Natural killer cell (primary cell): Measurements from ENCODE around the gene CHPF2. TPM values are rescaled to one million over a fixed set of nuclear protein-coding genes. Genes with fewer than 3 reads are reported as not detected.

Experiments used
- ATAC-seq, 3 donors: fragments of 150-1000 bp in 2 of 3; fragments of 200-7000 bp in 1 of 3; cut with Tn5 transposase; 1 replicate in 1 of 3; 2 replicates in 2 of 3; pipeline ENCODE4 v1.10.0; 2021; ENCODE audit warnings: mild to moderate bottlenecking in 2 of 3, moderate library complexity in 2 of 3
- DNase-seq, 2 donors: peaks; one replicate each; pipeline versions ENCODE4 v3.0.0 to v3.0.0-alpha.2; 2013 to 2021; ENCODE audit warnings: mixed read lengths in 1 of 2
- H3K27ac ChIP-seq: one replicate; pipeline ENCODE4 v1.5.1; 2013; ENCODE audit warnings: mild to moderate bottlenecking, low read length
- H3K27me3 ChIP-seq: one replicate; pipeline ENCODE4 v1.6.1; 2013; ENCODE audit warnings: low read length; ENCODE audit not compliant: control insufficient read depth, insufficient read depth
- H3K36me3 ChIP-seq: one replicate; pipeline ENCODE4 v1.6.1; 2013; ENCODE audit warnings: low read length; ENCODE audit not compliant: control insufficient read depth, insufficient read depth
- H3K4me1 ChIP-seq: one replicate; pipeline ENCODE4 v1.6.1; 2013; ENCODE audit warnings: low read length; ENCODE audit not compliant: control insufficient read depth, insufficient read depth
- H3K4me3 ChIP-seq: one replicate; pipeline ENCODE4 v1.5.1; 2013; ENCODE audit warnings: low read length
- H3K9me3 ChIP-seq: one replicate; pipeline ENCODE4 v1.6.1; 2013; ENCODE audit warnings: low read length; ENCODE audit not compliant: control insufficient read depth, insufficient read depth
- H3K27ac Mint-ChIP-seq, 2 donors: one replicate each; pipeline ENCODE4 v1.8.0; 2022; ENCODE audit warnings: mild to moderate bottlenecking in 2 of 2, mixed read lengths in 2 of 2, moderate library complexity in 1 of 2
- H3K27me3 Mint-ChIP-seq, 2 donors: one replicate each; pipeline ENCODE4 v1.8.0; 2022; ENCODE audit warnings: low read depth in 2 of 2, mixed read lengths in 2 of 2
- H3K36me3 Mint-ChIP-seq: one replicate; pipeline ENCODE4 v1.8.0; 2022; ENCODE audit warnings: mixed read lengths
- H3K4me1 Mint-ChIP-seq, 2 donors: one replicate each; pipeline ENCODE4 v1.8.0; 2022; ENCODE audit warnings: mixed read lengths in 2 of 2
- H3K4me3 Mint-ChIP-seq: one replicate; pipeline ENCODE4 v1.8.0; 2022; ENCODE audit warnings: mild to moderate bottlenecking, moderate library complexity, mixed read lengths
- H3K9me3 Mint-ChIP-seq, 2 donors: one replicate each; pipeline ENCODE4 v1.8.0; 2022; ENCODE audit warnings: mixed read lengths in 2 of 2
- CTCF ChIP-seq: fragments of 200-600 bp; IDR thresholded peaks from one replicate; pipeline ENCODE4 v1.8.0; 2022; ENCODE audit warnings: antibody characterized with exemption
- WGBS: methylation state at CpG from one replicate; pipeline ENCODE4 v1.1.7; 2013; ENCODE audit warnings: missing lambda C conversion rate; ENCODE audit not compliant: insufficient coverage; 5-methylcytosine and 5-hydroxymethylcytosine counted together
- intact Hi-C: fragments of 100-400 bp; cut with micrococcal nuclease; formaldehyde crosslinking; loops from one replicate; pipeline ENCODE4 v1.14.2; 2022
- total RNA-seq, 4 donors: library from RNA; stranded (reverse); fragments of 120-200 nt in 1 of 4; gene quantifications; one replicate each; pipeline versions ENCODE4 v1.2.3 to v1.2.4, GENCODE V29; 2013 to 2022

Gene CHPF2
- total RNA-seq, 3 donors from 2014 or later (not counting 1 experiment from before 2014, with no cell fraction given) = 47.0 to 51.6 (median 48.6) TPM

DNA sequence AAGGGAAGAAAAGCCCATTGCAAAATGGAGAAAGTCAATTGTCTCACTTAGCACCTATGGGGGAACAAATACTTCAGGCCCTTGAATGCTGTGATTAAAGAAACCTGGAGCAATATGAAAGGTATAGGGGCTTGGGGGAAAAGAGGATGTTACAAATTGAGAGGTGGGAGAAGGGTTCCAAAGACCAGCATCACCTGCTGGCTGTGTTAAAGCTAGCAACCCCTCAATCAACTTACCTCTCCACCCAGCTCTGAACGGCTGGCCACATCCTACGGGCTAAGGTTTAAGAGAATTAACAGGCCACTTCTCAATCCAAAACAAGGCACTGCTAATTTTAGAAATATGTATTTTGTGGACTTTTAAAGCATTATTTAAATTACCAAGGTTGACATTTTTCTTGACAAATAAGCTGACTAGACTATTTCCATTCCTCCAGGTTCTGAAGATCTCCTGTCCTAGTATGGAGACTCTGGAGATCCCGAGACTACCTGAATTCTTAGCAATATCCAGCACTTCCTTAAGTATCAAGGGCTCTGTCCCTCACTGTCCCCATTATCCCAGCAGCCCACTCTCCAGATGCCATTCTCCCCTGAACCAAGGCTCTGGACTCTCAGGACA is 21.0 kb upstream of the CHPF2 start:
- ATAC-seq = no peak

DNA sequence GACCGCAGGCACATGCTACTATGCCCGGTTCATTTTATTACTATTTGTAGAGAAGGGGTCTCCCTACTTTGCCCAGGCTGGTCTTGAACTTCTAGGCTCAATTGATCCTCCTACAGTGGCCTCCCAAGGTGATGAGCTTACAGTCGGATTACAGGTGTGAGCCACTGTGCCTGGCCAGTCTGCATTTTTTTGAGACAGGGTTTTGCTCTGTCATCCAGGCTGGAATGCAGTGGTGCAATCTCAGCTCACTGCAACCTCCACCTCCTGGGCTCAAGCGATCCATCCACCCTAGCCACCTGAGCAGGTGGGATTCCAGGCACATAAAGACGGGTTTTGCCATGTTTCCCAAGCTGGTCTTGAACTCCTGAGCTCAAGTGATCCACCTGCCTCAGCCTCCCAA is 19.7 kb upstream of the CHPF2 start:
- no peak overlapping the region for H3K4me3 ChIP-seq
- H3K4me3 Mint-ChIP-seq = no peak overlapping the region
- no peak for TF ChIP-seq CTCF
- no peak for DNase-seq
- no peaks in the 10 kb centered on the region for H3K27me3 ChIP-seq
- no peak for ATAC-seq
- H3K27ac ChIP-seq = no peak overlapping the region
- WGBS = 92% methylated on average over 5 of the region's 5 CpGs
- no peaks in the 10 kb centered on the region for H3K36me3 Mint-ChIP-seq
- H3K27me3 Mint-ChIP-seq = no peaks in the 10 kb centered on the region
- no peaks in the 10 kb centered on the region for H3K9me3 ChIP-seq
- peaks cover 6% of the 10 kb centered on the region for H3K4me1 ChIP-seq
- H3K4me1 Mint-ChIP-seq = peaks cover 4% of the 10 kb centered on the region in 2 donors
- H3K27ac Mint-ChIP-seq = no peak overlapping the region
- intact Hi-C loops = no loop called here
- no peaks in the 10 kb centered on the region for H3K9me3 Mint-ChIP-seq
- peaks cover 42% of the 10 kb centered on the region for H3K36me3 ChIP-seq

More for the DNA sequence above, 21.0 kb upstream of the CHPF2 start:
- Histone ChIP-seq H3K9me3 (no peaks in the 10 kb centered on the region), H3K27ac (no peak overlapping the region), H3K36me3 (peaks cover 31% of the 10 kb centered on the region), H3K4me1 (peaks cover 19% of the 10 kb centered on the region), H3K27me3 (no peaks in the 10 kb centered on the region), H3K4me3 (no peak overlapping the region)
- Mint-ChIP-seq H3K36me3 (no peaks in the 10 kb centered on the region), H3K4me3 (no peak overlapping the region), H3K9me3 (no peaks in the 10 kb centered on the region), H3K27ac (no peak overlapping the region), H3K27me3 (no peaks in the 10 kb centered on the region), H3K4me1 (peaks cover 17 to 18% of the 10 kb centered on the region in 2 donors)
- DNase-seq = no peak
- intact Hi-C loops = no loop called here
- no peak for TF ChIP-seq CTCF
- WGBS = 100% methylated on average over 1 of the region's 3 CpGs

GRCh38 chr7:151213826-151214225 is 18.5 kb upstream of the CHPF2 start:
- Histone ChIP-seq H3K36me3 (peaks cover 54% of the 10 kb centered on the region), H3K4me1 (no peaks in the 10 kb centered on the region), H3K27me3 (no peaks in the 10 kb centered on the region), H3K4me3 (no peak overlapping the region), H3K27ac (no peak overlapping the region), H3K9me3 (no peaks in the 10 kb centered on the region)
- ATAC-seq = no peak
- Mint-ChIP-seq H3K27ac (no peak overlapping the region), H3K27me3 (no peaks in the 10 kb centered on the region), H3K36me3 (peaks cover 11% of the 10 kb centered on the region), H3K9me3 (no peaks in the 10 kb centered on the region), H3K4me1 (no peaks in the 10 kb centered on the region), H3K4me3 (no peak overlapping the region)
- DNase-seq = no peak
- intact Hi-C loops = no loop called here
- no peak for TF ChIP-seq CTCF
- 95% methylated on average over 3 of the region's 3 CpGs for WGBS

DNA sequence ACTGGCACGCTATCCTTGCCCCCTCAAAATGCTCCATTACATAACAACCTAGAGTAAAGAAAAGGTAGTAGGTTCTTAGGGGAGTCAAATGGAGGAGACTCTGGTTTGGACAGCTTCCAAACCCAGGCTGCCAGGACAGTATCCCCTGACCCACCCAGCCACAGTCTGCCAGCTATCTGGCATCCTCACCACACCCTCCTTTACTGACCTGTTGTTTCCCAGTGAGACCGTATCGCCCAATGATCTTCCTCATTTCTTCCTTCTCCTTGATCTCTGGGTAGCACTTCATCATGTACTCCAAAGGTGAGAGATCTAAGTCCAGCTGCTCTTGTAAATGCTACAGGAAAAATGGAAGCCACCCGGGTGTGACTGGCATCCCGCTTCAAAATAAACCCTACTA is 16.9 kb upstream of the CHPF2 start:
- no peak for ATAC-seq
- WGBS = 97% methylated on average over 4 of the region's 5 CpGs
- Mint-ChIP-seq H3K27ac (no peak overlapping the region), H3K9me3 (no peaks in the 10 kb centered on the region), H3K36me3 (peaks cover 16% of the 10 kb centered on the region), H3K4me3 (no peak overlapping the region), H3K27me3 (no peaks in the 10 kb centered on the region), H3K4me1 (no peaks in the 10 kb centered on the region)
- DNase-seq = no peak
- H3K27ac ChIP-seq = no peak overlapping the region
- H3K4me3 ChIP-seq = no peak overlapping the region
- no peaks in the 10 kb centered on the region for H3K27me3 ChIP-seq
- intact Hi-C loops = no loop called here
- TF ChIP-seq CTCF = no peak
- peaks cover 64% of the 10 kb centered on the region for H3K36me3 ChIP-seq
- no peaks in the 10 kb centered on the region for H3K9me3 ChIP-seq
- no peaks in the 10 kb centered on the region for H3K4me1 ChIP-seq
